Keratinocyte (primary cell): ENCODE measurements around the gene TMEM94.

Experiments used
- CTCF ChIP-seq, 3 experiments: IDR thresholded peaks in 1 of 3; conservative IDR thresholded peaks in 1 of 3; optimal IDR thresholded peaks in 1 of 3; 2 replicates in 2 of 3; 3 replicates in 1 of 3; pipeline versions ENCODE3 to v1.5.1; 2011; ENCODE audit warnings: low read length in 3 of 3, mild to moderate bottlenecking in 3 of 3, moderate library complexity in 2 of 3, control low read depth in 1 of 3, inconsistent platforms in 1 of 3; ENCODE audit not compliant: insufficient read depth in 2 of 3; ENCODE audit errors: extremely low read depth in 1 of 3
- EZH2 ChIP-seq: IDR thresholded peaks from one replicate; pipeline ENCODE4 v1.6.1; 2012; ENCODE audit warnings: inconsistent platforms, mild to moderate bottlenecking, low read length, moderate library complexity

- no peak for TF ChIP-seq EZH2
- no peak for TF ChIP-seq CTCF (optimal IDR thresholded peaks at IDR 0.05 in 1 of 3, IDR thresholded peaks at IDR 0.05 in 1 of 3, conservative IDR thresholded peaks at IDR 0.05 in 1 of 3; ENCODE audit: extremely low read depth in 1 of 3, insufficient read depth in 2 of 3, low read length in 3 of 3)
Observed at GRCh38 chr17:75463603-75464002, 7.2 kb downstream of the TMEM94 start.
